Measurements from ENCODE around the gene CRAT. TPM values are rescaled to one million over a fixed set of nuclear protein-coding genes. Genes with fewer than 3 reads are reported as not detected.

The CRAT gene
- total and polyA plus RNA-seq, 12 donors, result 19.5 to 84.7 (median 72.1) TPM

DNA sequence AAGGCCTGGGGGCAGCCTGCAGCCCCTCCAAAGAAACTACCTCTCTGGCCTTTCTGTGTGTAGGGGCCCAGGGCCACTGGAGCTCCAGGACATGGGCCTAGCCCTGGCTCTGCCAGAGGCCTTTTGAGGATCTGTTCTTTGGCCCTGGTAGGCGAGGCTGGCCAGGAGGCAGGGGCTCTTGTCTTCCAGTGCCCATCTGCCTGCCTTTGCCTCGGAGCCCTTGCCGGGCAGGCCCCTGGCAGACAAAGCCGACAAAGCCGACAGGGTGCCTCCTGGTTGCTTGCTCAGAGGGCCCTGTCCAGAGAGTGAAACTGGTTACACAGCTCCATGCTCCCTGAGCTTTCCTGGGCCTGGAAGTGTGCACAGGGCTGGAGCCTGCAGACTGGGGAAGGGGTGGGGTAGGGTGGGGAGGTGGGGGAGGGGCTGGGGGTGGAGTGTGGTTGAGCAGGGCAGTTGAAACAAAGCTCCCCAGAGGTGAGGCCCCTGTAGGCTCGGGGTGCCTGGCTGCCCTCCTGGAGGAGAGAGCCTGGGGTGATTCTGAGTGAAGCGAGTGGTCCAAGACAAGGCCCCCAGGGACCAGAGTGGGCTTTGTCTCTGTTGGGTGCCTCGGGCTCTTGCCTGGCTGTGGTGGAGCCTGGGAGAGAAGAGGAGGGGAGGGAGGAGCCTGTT lies 29.9 kb upstream of the CRAT start:
- H3K4me3 ChIP-seq, result peak overlapping the region; percentile 37 to 62 (median 54)
- H3K9me3 ChIP-seq, result no peaks in the 10 kb centered on the region
- peaks cover 54 to 84% (median 76%) of the 10 kb centered on the region in 9 donors for H3K4me1 ChIP-seq
- TF ChIP-seq, protein P1, sequence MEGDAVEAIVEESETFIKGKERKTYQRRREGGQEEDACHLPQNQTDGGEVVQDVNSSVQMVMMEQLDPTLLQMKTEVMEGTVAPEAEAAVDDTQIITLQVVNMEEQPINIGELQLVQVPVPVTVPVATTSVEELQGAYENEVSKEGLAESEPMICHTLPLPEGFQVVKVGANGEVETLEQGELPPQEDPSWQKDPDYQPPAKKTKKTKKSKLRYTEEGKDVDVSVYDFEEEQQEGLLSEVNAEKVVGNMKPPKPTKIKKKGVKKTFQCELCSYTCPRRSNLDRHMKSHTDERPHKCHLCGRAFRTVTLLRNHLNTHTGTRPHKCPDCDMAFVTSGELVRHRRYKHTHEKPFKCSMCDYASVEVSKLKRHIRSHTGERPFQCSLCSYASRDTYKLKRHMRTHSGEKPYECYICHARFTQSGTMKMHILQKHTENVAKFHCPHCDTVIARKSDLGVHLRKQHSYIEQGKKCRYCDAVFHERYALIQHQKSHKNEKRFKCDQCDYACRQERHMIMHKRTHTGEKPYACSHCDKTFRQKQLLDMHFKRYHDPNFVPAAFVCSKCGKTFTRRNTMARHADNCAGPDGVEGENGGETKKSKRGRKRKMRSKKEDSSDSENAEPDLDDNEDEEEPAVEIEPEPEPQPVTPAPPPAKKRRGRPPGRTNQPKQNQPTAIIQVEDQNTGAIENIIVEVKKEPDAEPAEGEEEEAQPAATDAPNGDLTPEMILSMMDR (IDR thresholded peaks at IDR 0.05), result no peak
- 7 to 8% methylated on average over 8 of the region's 8 CpGs for WGBS, 2 donors
- peak; percentile 5 to 39 (median 23) for ATAC-seq
- H3K27ac ChIP-seq, result peak overlapping the region; percentile 100
- H3K27me3 ChIP-seq, result no peaks in the 10 kb centered on the region
- peak; percentile 46 to 63 for DNase-seq
- H3K36me3 ChIP-seq, result peaks cover 0 to 58% (median 9%) of the 10 kb centered on the region in 9 donors
- intact Hi-C loops (cut with DNase I), result loop anchor here in 7 of 10 donors (1.0 to 10.0 kb wide), 10 partner anchors 36 to 468 kb away; partner anchors contain the start of gene IER5L (in 1 of the 7)

- WGBS, 2 donors, result 0 to 1% methylated on average over 11 of the region's 11 CpGs
- H3K27ac ChIP-seq, result peak overlapping the region; percentile 100
- H3K27me3 ChIP-seq, result no peaks in the 10 kb centered on the region
- peaks cover 49 to 79% (median 71%) of the 10 kb centered on the region in 9 donors for H3K4me1 ChIP-seq
- TF ChIP-seq, protein P1 (IDR thresholded peaks at IDR 0.05), result no peak
- no peaks in the 10 kb centered on the region for H3K9me3 ChIP-seq
- intact Hi-C loops (cut with DNase I), result loop anchor here (1.0 to 10.0 kb wide), 22 partner anchors 36 to 645 kb away; partner anchors contain the start of genes IER5L (in 1 of the 10) and NTMT1 (in 1 of the 10)
- H3K36me3 ChIP-seq, result peaks cover 0 to 60% (median 9%) of the 10 kb centered on the region in 9 donors
- H3K4me3 ChIP-seq, result peak overlapping the region; percentile 37 to 62 (median 54)
- DNase-seq (peak; percentile 89 to 99), ATAC-seq (peak; percentile 69 to 84 (median 77))
These were observed 29.4 kb upstream of the CRAT start for GRCh38 chr9:129139993-129140396.

- Histone ChIP-seq H3K27me3 (no peaks in the 10 kb centered on the region), H3K27ac (peak overlapping the region; percentile 90 to 100 (median 100)), H3K4me1 (peaks cover 46 to 73% (median 65%) of the 10 kb centered on the region in 9 donors), H3K9me3 (no peaks in the 10 kb centered on the region), H3K36me3 (peaks cover 0 to 60% (median 13%) of the 10 kb centered on the region in 9 donors), H3K4me3 (peak overlapping the region; percentile 23 to 62 (median 54))
- 2% methylated on average over 12 to 13 of the region's 13 CpGs for WGBS, 2 donors
- TF ChIP-seq, protein P1 (IDR thresholded peaks at IDR 0.05), result peak; percentile 89 to 94 (median 92)
- ATAC-seq (peak; percentile 44 to 71 (median 60)), DNase-seq (peak; percentile 60 to 92)
- intact Hi-C loops (cut with DNase I), result loop anchor here (1.0 to 10.0 kb wide), 14 partner anchors 37 to 645 kb away; partner anchors contain the start of gene NTMT1 (in 1 of the 10)
These were observed 28.8 kb upstream of the CRAT start for GRCh38 chr9:129139233-129139992.
